Head of caudate nucleus (tissue), 42 donors: ENCODE results near the gene VEZT.

ENCODE experiments used
- DNase-seq, 42 donors: peaks; one replicate each; pipeline versions ENCODE4 v3.0.0 to v3.0.0-alpha.2; 2020 to 2021; ENCODE audit warnings: mixed read lengths in 7 of 42
- intact Hi-C: fragments of 100-400 bp; cut with DNase I; formaldehyde crosslinking; loops from one replicate; pipeline ENCODE4 v1.15.0; 2022

The VEZT gene

DNA sequence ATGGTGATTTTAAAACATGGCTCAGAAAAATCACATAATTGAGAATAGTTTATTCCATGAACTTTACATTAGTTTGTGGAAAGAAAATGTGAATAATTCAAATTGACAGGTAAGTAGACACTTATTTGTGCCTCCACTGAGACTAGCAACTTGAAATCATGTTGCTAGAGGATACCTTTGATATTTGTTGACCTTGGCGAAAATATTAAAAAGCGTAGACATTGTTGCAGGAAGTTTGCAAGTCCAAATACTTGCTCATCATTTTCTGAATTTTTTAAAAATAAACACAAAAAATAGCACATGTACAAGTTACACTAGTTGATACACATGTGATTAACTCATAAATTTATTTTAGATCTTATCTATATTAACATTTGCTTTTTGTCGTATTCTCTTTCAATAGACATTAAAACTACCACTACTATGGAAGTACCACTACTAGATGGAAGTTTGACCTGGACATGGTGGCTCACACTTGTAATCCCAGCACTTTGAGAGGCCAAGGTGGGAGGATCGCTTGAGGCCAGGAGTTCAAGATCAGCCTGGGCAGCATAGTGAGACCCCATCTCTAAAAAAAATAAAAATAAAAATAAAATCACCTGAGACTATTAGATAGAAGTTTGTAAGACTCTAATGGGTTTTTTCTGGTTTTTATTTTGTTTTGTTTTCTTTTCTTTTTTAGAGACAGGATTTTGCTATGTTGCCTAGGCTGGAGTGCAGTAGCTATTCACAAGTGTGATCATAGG is 24.3 kb downstream of the VEZT start:
- no peak for DNase-seq
- intact Hi-C loops: no loop called here

DNA sequence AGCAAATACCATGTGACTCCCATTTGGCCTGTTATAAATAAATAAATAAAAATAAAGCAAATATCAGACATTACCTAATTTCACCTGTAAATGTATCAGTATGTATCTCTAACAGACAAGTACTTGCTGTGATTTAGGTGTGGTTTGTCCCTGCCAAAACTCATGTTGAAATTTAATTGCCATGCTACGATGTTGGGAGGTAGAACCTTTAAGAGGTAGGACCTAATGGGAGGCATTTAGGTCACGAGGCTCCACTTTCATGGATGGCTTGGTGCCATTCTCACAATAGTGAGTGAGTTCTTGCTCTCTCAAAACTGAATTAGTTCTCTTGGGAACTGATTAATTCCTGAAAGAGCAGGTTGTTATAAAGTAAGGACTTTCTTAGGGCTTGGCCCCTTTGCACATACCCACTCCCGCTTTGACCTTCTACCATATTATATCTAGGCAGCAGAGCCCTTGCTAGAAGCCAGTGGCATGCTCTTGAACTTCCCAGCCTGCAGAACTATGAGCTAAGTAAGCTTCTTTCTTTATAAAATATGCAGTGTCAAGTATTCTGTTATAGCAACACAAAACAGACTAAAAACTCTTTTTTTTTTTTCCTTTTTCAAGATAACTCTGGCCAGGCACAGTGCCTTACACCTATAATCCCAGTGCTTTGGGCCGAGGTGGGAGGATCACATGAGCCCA is 26.0 kb downstream of the VEZT start:
- intact Hi-C loops: no loop called here
- no peak for DNase-seq

DNA sequence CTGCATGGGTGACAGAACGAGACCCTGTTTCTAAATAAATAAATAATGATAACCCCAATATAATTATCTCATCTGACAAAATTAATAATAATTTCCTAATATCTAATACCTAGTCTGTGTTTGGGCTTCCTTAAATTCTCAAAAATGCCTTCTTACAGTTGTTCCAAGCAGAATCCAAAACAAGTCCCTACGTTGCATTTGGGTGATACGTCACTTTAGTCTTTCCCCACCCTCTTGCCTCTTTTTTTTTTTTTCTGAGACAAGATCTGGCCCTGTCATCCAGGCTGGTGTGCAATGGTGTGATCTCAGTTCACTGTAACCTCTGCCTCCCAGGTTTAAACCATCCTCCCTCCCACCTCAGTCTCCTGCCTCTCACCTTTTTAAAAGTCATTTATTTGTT is 26.7 kb downstream of the VEZT start:
- DNase-seq: no peak

DNA sequence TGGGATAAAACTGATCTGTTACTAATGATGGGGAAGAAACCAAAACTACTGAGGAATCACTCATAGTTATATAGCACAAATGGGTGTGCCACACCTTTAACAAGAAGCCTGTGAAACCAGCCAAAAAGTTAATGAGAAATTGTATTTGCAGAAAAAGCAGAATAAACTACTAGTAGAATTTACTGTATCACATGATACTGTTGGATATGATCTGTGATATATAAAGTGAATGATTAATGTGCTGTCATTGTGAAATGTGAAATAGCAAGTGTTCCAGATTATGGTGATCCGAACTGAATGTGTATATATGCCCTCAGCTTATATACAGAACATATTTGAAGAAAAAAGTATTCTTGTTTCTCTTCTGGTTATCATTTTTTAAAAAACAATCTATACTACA is 30.5 kb downstream of the VEZT start:
- no peak for DNase-seq
- intact Hi-C loops: no loop called here

More for the DNA sequence above, 26.7 kb downstream of the VEZT start:
- intact Hi-C loops: no loop called here

DNA sequence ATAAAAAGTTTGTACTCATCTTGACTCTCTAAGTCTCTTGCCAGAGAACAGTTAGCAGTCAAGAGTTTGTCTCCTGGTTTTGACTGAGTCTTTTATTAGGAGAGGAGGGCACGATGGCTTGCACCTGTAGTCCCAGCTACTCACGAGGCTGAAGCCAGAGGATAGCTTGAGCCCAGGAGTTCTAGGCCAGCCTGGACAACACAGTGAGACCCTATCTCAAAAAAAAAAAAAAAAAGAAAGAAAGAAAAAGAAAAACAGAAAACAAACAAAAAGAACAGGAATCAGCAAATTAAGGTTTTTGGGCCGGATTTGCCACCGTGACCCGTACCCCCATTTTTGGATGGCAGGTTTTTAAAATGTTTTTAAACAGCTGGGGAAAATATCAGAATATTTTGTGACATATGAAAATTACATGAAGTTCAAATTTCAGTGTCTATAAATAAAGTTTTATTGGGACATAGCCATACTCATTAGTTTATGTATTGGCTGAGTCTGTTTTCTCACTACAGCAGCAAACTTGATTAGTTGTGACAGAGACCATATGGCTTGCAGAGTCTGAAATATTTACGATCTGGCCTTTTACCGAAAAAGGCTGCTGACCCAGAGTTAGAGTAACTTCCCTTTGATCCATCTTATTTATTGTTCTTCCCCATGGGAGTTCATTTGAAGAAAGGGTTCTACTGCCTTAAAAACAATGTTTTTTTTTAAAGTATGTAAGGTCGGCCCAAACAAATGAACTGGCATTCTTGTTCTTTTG is 31.2 kb downstream of the VEZT start:
- intact Hi-C loops: no loop called here
- DNase-seq: no peak

DNA sequence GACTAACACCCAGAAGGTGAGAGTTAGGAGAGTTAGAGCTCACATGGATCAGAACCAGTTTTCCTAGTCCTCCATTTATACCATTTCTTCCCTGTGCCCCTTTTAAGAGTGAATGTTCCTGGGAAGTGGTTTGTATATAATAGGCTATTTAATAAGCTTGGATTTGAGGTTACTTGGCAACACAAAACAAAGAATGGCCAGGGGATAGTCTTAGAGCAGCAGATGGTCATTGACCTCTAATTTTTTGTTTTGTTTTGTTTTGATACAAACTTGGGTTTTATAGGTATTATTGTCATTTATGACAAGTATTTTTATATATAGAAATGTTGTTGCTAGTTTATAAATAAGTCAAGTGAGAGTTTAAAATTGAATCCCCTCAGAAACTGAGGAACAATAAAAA is 35.8 kb downstream of the VEZT start:
- intact Hi-C loops: no loop called here
- no peak for DNase-seq

DNA sequence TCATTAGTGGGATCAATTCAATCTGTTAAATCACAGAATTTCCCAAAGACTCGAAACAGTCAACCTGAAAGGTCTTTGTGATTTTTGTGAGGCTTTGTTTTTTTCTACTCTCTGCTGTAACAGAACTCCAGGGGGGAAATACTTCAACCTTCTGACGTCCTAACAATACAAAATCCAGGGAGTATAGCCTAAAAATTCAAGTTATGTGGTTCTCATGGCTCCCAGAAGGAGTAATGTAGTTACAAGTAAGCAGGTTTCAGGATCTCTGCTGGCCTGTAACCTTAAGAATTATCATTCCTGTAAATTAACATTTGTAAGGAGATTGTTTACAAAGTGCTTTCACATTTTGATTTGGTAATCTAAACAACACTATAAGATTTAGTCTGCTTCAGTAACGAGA is 39.9 kb downstream of the VEZT start:
- DNase-seq: no peak
- intact Hi-C loops: no loop called here

DNA sequence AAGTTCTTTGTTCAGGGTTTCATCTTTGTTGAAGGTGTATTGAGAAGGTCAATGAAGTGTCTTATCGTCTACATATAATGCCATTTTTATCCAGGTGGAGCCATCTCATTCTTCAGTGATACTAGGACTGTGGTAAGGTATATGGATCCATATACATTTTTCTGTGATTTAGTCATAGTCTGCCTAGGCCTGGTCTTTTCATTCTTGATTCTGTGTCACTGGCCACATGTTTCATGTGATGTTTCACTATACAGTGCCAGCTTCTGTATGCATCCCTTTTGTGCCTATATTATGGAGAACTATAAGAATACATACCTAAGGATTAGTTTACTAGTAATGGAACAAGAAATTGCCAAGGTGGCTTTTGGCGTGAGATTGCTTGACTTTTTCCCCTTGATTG is 40.5 kb downstream of the VEZT start:
- DNase-seq: no peak
- intact Hi-C loops: no loop called here

DNA sequence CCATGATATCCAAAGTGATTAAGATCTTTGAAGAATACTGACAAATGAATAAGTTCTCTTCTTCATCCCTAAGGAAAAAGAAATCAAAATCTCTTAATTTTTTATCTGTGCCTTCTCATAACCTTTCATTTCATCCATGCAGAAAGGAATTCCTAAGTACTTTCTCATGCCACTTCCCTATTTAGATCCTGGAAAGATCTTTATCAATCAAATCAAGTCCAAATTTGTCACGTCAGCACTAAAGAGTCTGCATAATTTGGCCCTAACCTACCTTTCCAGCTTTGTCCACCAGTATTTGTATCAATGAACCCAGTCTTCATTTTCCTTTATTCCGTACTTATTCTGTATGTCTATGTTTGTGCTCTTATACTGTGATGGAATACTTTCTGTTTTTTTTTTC is 41.2 kb downstream of the VEZT start:
- DNase-seq: no peak
- intact Hi-C loops: no loop called here

DNA sequence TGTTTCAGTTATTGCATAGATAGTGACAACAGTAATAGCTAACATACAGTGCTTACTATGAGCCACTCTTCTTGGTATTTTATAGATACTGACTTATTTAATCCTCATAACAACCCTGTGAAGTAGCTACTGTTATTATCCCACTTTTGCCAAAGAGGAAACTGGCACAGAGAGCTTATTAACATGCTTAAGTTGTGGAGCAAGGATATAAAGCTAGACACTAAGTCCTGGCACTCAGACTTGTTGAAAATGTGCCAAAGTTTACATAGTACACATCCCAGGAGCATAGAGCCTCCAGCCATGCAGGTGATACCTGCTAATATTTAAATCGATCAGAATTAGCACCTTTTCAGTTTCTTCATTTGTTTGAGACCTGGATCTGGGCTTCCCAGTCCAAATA is 41.8 kb downstream of the VEZT start:
- DNase-seq: no peak
- intact Hi-C loops: no loop called here

DNA sequence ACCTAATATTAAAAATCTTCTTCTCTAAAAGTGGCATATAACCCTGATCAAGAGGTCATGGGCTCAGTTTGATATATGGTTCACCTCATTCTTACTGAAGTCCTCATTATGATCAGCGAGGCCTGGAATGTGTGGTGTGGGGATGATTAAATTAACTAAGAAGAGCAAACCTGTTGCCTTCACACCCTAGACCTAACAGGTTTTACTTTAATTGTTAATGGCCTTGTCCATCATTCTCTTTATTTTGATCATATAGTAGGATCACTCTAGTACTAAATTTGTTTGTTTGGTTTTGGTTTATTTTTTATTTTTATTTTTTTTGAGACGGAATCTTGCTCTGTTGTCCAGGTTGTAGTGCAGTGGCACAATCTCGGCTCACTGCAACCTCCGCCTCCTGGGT is 43.5 kb downstream of the VEZT start:
- intact Hi-C loops: no loop called here
- DNase-seq: no peak

DNA sequence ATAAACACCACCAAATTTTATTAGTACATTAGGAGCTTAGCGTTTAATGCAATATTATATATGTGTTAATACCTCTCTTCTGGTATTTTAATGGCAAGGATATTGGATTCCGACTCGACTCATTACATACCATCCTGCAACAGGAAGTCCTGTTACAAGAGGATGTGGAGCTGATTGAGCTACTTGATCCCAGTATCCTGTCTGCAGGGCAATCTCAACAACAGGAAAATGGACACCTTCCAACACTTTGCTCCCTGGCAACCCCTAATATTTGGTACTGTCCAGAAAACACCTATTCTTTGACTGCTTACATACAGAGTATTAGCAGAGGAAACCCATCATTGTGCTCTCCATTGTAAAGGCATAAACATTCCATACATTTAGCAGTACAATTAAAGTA is 45.2 kb downstream of the VEZT start:
- no peak for DNase-seq
- intact Hi-C loops: no loop called here

DNA sequence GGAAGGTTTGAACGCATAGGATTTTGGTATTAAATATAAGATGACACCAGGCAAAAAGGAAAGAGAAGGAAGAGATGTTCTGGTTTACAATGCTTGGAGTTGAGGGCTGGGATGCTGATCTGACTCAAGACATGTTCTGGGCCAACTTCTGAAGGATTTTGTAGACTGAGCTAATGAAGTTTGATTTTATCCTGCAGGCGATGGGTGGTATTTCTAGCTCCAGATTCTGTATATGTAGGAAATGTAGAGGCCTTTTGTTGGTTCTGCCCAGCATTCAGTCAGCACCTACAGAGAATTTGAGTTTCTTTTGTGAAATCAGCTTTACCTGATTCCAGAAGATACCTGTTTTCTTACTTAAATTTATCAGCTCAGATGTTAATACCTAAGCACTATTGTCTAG is 48.2 kb downstream of the VEZT start:
- intact Hi-C loops: no loop called here
- DNase-seq: no peak

DNA sequence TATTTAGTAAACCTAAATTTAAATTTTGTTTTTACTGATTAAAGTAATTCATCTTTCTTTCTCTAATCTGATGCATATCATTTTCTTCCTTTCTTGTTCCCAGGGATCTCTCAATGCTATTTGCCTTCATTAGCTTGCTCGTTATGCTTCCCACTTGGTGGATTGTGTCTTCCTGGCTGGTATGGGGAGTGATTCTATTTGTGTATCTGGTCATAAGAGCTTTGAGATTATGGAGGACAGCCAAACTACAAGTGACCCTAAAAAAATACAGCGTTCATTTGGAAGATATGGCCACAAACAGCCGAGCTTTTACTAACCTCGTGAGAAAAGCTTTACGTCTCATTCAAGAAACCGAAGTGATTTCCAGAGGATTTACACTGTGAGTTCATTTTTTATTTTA is 48.6 kb downstream of the VEZT start:
- DNase-seq: no peak
- intact Hi-C loops: no loop called here

DNA sequence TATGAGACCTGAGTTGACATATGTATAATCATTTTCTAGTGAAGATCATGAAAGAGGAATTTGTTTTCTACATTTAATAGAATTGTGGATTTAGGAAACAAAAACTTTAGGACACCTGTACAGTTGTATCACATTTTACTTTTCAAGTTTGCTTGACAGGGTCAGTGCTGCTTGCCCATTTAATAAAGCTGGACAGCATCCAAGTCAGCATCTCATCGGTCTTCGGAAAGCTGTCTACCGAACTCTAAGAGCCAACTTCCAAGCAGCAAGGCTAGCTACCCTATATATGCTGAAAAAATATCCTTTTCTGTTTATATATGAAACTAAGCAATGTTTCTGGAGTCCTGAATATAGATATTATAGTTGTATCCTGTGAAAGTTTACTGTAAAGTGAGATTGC is 52.3 kb downstream of the VEZT start:
- intact Hi-C loops: no loop called here
- DNase-seq: no peak

DNA sequence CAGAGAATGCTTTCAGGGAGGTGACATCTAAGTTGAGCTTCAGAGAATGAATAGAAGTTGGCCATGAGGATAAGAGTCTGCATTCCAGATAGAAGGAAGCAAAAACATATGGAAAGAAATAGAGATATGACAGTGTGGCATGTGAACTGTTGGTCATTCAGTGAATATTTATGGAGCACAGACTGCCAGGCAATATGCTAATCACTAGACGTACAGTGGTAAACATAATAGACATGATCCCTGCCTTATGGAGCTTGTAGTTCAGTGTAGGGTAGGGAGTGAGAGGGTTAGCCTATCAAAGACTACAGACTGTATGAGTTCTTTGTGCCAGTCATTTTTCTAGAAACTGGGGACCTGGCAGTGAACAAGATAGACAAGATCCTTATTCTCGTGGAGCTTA is 53.9 kb downstream of the VEZT start:
- intact Hi-C loops: no loop called here
- DNase-seq: no peak

DNA sequence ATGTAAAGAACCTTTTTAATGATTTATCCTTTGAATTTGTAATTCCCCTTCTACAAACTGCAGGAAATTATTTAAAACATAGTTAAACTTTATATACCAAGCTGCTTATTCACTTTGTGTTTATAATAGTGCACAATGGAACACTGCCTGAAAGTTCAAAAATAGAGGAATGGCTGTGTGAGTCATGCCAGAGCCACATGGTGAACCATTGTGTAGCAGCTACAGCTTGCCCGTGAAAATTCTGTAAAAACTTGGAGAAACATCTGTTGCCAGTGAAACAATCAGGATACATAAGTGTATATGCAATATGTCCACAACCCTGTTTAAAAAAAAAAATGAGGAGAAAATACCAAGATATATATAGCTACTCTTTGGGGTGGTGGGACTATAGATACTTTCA is 59.5 kb downstream of the VEZT start:
- DNase-seq: peak in 6 of 42 donors; percentile 5 to 48 (median 18)
- intact Hi-C loops: no loop called here

DNA sequence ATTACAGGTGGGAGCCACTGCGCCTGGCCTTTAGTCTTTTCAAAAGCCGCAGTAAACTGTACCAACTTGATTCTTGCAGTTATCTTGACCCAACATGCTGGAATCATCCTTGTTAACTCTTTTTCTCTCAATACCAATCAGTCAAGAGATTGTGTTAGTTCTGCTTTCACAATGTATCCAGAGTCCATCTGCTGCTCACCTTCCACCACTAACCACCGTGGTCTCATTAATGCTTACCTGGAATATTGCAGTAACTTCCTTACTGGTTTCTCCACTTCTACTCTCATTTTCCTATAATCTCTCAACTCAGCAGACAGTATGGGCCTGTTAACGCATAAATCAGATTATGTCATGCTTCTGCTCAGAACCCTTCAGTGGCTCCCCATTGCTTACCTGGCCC is 62.2 kb downstream of the VEZT start:
- intact Hi-C loops: no loop called here
- no peak for DNase-seq

DNA sequence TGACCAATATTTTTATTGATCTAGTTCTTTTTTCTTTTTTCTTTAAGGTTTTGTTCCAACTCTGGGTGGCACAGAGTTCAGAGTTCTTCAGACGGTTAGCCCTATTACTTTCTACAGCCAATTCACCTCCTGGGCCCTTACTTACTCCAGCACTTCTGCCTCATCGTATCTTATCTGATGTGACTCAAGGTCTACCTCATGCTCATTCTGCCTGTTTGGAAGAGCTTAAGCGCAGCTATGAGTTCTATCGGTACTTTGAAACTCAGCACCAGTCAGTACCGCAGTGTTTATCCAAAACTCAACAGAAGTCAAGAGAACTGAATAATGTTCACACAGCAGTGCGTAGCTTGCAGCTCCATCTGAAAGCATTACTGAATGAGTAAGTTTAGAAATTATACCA is 64.7 kb downstream of the VEZT start:
- intact Hi-C loops: no loop called here
- no peak for DNase-seq

DNA sequence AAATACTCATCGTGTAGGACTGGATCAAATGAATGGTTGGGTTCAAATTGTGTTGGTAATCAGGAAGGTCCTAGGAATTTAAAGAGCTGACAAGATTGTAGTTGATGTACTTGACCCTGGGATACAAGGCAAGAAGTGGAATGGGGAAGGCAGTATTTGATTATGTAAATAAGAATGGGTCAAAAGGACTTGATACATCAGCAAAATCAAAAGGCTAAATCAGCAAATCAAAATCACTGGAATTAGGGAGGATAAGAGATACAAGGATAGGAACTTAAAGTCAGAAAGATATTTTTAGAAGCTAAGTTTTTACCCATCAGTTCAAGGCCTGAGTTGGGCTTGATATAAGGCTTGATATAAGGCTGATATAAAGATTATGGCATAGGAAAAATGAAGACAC is 65.8 kb downstream of the VEZT start:
- no peak for DNase-seq
- intact Hi-C loops: no loop called here

DNA sequence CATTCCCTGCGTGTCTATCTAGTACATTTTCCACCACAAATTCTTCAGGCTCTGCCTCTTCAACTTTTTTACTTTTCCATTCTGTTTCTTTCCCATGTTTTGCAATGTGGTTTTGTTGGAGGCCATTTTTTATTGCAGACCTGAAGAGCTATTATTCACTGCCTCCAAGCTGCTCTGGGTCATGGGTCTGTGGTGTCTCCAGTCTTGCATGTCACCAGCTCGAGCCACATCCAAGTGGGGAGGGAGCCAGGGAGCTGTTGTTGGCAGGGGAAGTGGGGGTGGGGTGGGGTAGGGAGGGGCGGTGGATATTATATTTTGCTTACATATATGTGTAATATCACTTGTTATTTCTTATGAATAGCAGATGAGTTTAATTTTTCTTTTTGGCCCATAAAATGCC is 69.1 kb downstream of the VEZT start:
- intact Hi-C loops: no loop called here
- DNase-seq: peak in 1 of 42 donors; percentile 7
